ENCODE data around the gene PAXIP1.
A peak's percentile ranks its signal among the peaks of the same experiment; 100 is the strongest.

Gene PAXIP1

DNA sequence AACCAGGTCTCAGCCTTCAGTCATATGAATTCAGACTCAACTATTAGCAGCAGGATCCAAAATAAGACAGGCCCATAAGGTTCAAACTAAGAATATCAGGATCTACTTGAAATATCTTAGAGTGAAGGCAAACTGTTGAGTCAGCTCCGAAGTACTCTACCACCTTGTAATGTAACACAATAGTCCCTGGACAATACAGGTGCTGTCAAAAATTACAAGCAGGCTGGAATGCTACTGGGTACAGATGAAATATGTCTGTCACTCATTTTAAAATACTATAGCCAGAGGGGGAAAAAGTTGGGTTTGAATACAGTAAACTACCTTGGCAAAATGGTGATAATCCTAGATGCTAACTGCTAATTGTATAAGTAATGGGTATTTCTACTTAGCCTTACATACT is 6.8 kb downstream of the PAXIP1 start:
- DNase-seq (ENCODE audit: extremely low read depth in 1 of 2, low read depth in 1 of 2) = no peak

DNA sequence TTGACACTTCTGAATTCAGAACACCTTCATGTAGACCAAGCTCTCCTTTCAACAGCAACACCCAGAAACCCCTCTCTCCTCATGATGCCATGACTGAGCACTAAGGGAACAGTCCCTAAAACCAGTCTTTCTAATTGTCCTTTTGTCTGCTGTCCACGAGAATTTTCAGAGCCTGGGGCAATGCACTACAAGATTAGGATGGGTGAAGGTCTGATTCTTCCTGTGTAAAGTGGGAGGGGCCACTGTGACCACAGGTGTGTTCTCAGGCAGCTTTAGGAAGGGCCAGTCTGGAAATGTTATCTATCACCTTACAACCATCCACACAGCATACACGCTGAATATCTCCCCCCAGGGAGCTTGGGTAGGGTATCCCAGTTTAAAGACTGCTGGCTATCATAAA is 7.9 kb downstream of the PAXIP1 start:
- DNase-seq (ENCODE audit: extremely low read depth in 1 of 2, low read depth in 1 of 2) = no peak

DNA sequence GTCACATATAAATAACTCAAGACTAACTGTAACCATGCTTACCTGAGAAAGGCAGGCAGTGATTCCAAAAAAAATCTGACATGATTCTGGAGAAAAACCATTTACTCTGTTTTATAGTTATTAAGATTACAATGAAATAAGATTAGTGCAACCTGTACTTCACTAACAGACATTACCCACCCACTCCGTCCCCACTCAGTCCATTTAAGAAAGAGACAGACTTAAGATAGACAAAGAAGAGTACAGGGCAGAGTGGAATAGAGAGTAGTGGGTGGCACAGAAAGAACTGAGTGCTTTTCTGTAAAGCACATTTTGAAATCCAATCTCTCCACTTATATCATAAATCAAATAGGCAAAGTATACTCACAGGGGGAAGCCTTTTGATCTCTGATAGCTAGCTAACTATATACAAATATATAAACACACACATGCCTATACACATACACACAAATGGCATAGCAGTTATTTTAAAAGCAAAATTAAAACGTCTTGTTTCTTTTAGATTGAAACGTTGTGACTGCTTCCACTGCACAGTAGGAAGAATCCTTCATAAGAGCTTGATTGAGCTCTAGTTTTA is 11.9 kb downstream of the PAXIP1 start:
- DNase-seq (ENCODE audit: extremely low read depth in 1 of 2, low read depth in 1 of 2) = no peak

DNA sequence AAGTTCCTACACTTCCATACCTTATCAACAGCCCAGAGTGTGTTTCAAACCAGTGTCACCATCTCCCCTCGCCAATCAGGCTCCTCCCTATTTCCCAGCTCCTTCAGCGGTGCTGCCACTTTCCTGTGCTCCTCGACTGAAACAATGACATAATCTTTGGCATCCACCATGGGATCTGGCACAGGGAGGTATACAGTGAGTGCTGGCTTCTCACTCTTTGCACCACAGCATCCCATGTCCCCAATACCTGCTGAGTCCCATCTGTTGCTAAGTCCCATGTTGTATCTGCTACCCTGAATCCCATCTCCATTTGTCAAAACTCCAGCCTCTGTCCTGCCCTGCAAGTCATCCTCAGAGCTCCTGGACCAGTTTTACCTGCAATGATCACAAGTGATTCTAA is 15.4 kb downstream of the PAXIP1 start:
- no peak for DNase-seq (ENCODE audit: extremely low read depth in 1 of 2, low read depth in 1 of 2)

DNA sequence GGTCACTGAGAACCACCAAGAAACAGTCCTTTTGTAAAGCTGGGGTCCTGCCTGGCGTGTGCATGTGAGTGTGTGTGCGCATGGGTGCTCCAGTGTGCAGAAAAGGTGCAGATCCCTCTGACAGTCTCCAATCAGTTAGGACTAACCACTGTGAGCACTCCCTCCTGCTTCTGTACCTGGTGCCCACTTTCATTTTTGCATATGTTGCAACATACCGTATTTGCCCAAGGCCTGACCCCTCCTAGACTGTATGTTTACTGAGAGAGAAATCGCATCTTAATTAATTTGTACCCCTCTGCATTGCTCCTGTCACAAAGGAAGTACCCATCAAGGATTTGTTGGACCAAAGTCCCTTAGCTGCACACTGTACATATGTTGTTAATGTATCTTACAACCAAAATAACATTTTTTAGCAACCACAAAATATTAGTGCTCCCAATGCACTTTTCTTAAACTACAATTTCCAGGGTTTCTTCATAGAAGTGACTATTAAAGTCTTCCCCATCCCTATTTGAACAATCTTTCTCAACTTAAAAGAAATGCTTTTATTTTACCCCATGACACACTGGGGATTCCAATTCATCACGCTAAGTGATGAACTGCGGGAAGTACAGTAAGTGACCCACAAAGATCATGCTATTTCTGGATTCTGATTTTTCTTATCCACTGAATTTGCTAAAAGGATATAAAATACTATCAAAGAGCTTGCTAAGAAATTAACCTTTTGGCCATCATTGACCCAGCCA is 16.6 kb downstream of the PAXIP1 start:
- DNase-seq (ENCODE audit: extremely low read depth in 1 of 2, low read depth in 1 of 2) = no peak

DNA sequence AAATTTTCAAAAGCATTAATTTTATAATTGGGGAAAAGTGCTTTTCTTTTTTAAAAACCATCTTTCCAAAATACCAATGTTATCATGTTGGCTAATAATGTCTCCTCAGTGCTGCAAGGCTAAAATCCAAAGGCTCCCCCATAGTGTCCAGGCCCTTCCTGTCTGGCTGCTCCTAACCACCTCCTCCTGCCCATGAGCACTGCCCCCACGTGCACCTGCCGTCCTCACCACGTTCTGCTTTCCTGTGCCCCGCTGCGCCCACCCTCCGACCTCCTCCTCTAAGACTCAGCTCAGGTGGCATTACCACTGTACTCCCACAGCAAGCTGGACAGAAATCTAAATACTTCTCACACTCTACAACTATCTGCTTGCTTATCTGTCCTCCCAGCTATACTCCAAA is 17.7 kb downstream of the PAXIP1 start:
- DNase-seq (ENCODE audit: extremely low read depth in 1 of 2, low read depth in 1 of 2) = no peak

DNA sequence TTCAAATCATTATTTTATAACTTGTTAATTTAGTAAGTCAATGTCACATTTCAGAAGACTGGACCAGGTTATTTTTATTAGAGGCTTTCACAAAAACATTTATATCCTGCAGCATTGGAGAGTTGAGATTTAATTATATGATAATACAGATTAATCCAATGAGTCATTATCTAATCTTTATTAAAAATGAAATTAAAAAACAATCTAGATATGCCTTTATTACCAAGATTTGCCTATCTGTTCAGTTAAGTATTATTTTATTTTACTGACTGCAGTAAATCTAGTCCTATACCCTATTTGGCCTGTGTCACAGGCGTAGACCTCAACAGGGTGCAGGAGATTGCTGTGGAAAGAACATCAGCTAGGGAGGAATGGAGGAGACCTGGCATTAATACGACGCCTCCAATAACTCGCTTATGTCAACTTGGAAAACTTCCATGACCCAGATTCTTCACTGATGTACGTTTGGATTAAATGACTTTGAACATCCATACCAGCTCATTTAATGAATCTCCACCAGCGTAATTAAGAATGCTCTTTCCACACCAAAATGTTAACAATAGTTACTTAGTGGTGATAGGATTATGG is 18.2 kb downstream of the PAXIP1 start:
- no peak for DNase-seq (ENCODE audit: extremely low read depth in 1 of 2, low read depth in 1 of 2)

DNA sequence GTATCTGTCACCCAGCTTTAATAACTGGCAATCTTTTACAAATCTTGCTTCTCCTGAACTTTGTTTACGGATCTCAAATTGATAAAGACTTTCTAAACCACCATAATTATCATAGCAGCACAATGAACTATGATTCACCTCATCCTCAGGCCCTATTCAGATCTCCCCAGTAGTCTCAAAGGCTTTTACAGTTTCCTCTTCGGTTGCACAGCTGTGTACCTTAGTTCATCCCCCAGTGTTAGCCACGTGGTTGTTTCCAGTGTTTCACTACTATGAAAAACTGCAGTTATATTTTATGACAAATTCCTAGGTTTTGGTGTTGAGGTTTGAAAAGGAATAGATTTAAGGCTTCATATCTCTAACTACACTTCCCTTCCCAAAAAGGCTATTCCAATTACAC is 24.9 kb downstream of the PAXIP1 start:
- DNase-seq (ENCODE audit: extremely low read depth in 1 of 2, low read depth in 1 of 2) = no peak

DNA sequence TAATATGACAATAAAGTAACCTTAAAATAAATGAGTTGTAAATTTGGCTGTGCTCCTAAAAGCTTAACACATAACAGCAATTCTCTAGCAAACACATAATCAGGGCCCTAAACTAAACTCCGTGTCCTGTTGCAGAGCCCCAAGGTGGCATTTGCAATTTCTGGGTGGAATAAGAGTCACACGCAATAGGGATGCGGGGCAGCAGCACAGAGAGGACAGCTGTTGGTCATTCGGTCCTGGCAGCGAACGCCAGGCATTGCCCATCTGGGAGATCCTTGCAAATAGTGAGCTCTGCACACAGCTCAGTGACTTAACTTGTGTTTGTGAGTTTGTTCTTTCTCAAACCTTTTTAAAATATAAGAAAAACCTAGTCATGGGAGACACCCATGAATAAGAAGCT is 25.7 kb downstream of the PAXIP1 start:
- no peak for DNase-seq (ENCODE audit: extremely low read depth in 1 of 2, low read depth in 1 of 2)

DNA sequence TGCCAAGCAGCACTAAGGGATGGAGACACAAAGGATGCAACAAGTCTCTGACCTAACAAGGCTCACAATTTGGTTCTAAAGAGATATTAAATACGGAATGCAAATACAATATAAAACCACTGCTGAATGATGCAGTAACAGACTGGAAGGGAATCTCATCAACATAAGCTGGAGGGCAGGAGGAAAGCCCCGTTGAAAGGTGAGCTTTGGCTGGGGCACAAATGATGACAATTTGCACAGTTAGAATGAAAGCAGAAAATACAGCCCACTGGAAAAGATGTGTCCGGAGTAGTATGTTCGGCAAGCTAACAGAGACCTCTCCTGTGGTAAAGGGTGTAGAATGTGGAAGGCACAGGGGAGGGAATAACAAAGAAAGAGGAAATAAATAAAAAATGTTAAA is 26.1 kb downstream of the PAXIP1 start:
- no peak for DNase-seq (ENCODE audit: extremely low read depth in 1 of 2, low read depth in 1 of 2)

DNA sequence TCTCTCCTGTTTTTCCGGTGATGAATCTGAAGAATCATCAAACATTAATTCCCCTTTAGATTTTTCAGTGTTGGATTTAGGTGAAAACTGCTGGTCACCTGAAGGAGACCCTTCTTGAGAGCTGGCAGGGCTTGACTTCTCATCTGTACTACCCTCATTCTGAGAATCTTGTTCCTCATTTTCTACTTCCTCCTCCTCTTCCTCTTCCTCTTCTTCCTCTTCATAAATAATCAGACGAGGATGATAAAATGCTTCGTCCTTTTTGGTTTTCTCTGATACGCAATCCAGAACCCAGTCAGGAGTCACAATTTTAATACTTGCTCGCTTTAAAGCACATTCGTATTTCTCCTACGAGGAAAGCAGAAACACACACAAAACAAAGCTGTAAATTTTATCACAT is 26.9 kb downstream of the PAXIP1 start:
- DNase-seq (ENCODE audit: extremely low read depth in 1 of 2, low read depth in 1 of 2) = no peak

DNA sequence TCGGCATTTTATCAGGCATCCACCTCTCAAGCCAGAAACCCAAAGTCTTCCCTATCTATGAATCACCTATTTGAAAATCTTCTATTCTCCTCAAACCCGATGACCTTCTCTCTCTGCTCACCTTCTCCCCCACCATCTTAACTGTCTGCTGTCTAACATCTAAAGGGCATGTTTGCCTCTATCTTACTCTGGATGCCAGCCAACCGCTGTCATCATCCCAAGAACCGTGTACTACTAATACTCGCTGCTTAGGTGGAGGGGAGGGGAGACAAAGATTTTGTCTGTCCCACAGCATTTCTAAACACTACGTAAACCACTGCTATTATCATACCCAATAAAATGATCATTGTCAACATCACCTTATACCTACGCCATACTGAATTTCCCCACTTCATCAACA is 29.5 kb downstream of the PAXIP1 start:
- no peak for DNase-seq (ENCODE audit: extremely low read depth in 1 of 2, low read depth in 1 of 2)

DNA sequence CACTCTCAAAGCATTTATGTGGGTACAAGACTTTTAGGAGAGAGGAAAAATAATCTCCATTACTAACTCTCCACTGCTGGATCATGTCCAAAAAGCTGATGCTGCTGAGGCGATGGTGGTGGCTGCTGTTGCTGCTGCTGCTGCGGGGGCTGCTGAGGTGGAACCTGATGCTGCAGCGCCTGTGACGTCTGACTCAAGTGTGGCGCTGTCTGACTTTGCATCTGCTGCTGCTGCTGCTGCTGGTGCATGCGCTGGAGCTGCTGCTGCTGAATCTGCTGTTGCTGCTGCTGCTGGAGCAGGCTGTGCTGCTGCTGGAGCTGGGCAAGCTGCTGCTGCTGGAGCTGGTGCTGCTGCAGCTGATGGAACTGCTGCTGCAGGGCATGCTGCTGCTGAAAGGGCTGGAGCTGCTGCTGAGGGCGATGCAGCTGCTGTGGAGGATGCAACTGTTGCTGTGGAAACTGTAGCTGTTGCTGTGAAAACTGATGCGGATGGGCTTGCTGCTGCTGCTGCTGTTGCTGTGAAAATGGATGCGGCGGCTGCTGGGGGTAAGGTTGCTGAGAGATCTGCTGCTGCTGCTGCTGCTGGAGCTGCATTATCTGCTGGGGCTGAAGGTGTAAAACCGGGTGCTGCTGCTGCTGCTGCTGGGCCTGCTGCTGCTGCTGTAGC is 34.5 kb downstream of the PAXIP1 start:
- DNase-seq (ENCODE audit: extremely low read depth in 1 of 2, low read depth in 1 of 2) = no peak

DNA sequence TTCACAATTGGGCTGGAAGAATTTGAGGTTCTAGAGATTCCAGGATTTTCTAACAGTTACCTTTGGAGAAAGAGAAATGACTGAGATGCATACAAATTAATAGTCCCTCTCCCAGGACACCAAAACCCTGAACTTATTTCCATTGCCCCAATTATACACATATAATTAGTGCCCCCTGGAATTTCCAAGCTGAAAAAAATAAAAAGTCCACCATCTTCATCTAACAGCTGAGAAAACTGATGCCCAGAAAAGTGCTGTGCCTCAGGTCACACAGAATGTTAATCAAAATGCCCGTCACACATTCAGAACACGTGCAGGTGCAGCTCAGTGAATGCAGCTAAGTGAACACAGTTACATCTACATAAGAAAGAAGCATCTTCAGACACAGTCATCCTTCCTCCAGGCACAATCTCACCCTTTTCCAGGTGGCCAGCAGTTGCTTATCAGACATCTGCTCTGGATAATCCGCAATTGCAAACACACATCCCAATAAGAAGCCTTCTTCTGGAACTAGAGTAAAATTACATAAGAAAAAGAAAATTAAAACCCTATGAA is 35.4 kb downstream of the PAXIP1 start:
- DNase-seq (ENCODE audit: extremely low read depth in 1 of 2, low read depth in 1 of 2) = no peak

DNA sequence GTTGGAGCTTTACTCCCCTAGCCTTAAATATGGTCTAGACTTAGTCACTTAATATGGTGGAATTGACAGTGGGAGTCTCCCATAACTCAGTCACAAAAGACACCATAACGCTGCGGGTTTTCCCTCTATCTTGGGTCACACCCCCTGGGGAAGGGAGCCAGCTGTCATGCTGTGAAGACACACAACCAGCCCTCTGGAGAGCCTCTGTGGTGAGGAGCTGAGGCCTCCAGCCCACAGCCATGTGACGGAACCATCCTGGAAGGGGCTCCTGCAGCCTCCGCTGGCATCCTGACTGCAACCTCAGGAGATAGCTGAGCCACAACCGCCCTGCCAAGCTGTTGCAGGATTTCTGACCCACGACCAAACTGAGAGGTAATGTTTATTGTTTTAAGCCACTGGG is 37.9 kb downstream of the PAXIP1 start:
- DNase-seq (ENCODE audit: extremely low read depth in 1 of 2, low read depth in 1 of 2) = no peak

DNA sequence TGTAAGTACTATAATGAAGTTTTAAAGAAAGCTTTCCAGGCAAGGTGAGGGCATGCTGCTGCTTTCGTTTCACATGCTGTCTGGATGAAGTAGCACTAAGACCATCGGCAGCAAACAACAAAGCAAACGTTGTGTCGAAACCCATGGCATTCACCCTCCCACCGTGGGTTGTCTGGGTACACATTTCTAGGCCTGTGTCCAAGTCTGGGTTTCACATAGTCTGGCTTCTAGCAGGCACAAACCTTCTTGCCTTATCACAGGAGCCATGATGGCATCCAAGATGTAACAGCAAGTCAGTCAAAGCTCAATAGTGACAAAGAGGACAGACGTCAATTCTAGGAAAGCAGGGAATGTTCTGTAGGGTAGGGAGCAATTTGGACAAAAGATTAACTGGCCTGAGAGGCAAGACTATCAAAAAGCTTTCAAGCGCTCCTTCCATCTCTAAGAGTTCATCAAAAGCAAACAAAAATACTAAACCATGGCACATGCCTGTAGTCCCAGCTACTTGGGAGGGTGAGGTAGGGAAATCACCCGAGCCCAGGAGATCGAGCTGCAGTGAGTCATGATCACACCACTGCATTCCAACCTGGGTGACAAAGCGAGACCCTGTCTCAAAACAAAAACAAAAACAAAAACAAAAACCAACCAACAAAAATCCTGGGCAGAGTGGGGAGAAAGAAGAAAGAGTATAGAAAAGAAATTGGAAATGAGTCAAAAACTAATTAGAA is 42.7 kb downstream of the PAXIP1 start:
- no peak for DNase-seq (ENCODE audit: extremely low read depth in 1 of 2, low read depth in 1 of 2)

DNA sequence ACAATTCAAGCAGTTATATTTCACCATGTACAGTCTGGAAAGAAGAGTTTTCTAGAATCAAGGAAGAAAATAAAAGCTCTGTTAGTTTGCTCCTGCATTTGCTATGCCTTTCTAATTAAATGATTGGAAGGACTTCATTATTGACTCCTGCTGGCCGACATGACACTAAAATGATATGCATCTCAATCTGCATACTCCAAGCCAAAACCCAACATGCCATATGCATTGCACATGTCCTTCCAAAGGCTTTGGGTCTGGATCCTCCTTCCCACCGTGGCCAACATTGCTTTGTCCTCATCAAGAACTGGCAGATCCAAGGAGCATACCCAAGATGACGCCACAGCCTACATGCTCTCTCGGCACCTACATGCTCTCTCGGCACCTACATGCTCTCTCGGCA is 46.5 kb downstream of the PAXIP1 start:
- no peak for DNase-seq (ENCODE audit: extremely low read depth in 1 of 2, low read depth in 1 of 2)

DNA sequence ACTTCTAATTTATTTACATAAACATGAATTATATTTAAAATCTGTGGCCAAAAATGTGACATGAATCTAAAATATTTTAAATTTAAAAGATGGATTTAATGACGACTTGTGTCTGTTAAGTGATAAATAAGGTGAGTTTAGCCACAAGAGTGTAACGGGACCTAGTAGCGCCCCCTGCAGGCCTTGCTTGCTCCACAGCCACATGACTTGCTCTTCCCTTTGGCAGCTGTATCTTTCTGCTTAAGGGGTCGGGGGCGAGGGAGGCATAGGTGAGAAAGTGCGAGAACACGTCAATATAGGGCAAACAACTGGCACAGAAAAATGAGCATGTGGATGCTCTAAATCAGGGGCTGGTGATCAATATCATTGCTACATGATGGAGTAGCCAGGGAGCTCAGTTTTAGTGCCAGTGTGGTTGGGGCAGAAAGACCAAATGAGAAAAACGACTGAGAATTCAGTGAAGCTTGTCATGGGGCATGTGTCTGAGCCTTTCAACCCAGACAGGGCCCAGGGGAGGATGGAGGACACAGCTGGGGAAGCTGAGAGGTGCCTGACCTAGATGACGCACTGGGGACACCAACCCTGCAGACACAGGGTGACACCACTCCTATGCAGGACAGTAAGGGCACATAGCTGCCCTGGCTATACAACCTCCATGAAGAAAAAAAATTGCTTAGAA is 49.8 kb downstream of the PAXIP1 start:
- peak; percentile 33 to 62 for DNase-seq (ENCODE audit: extremely low read depth in 1 of 2, low read depth in 1 of 2)

DNA sequence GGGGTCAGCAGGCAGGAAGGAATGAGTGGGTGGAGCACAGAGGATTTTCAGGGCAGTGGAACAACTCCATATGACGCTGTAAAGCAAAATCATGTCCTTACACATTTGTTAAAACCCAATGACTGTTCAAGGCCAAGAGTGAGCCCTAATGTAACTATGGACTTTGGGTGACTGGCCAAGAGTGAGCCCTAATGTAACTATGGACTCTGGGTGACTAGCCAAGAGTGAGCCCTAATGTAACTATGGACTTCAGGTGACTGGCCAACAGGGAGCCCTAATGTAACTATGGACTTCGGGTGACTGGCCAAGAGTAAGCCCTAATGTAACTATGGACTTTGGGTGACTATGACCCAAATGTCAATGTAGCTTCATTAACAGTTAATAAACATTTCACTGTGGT is 52.0 kb downstream of the PAXIP1 start:
- DNase-seq (ENCODE audit: extremely low read depth in 1 of 2, low read depth in 1 of 2) = no peak

DNA sequence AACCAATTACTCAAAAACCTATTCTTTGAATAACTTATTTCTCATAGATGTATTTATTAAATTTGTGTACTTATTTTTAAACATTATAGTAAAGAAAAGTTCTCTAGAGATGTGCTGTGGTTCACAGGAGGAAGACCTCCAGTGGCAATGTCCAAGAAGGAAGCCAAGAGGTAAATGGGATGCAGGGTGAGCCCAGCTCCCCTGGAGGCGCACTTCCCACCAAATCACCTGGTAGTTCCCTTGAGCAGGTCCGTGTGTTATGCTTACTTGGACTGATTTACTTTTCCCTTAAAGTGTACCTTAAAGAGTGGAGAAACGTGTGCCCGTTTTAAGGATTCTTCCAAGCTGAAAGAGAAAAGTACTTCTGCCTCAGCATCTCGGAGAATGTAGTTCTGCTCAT is 55.3 kb downstream of the PAXIP1 start:
- no peak for DNase-seq (ENCODE audit: extremely low read depth in 1 of 2, low read depth in 1 of 2)

DNA sequence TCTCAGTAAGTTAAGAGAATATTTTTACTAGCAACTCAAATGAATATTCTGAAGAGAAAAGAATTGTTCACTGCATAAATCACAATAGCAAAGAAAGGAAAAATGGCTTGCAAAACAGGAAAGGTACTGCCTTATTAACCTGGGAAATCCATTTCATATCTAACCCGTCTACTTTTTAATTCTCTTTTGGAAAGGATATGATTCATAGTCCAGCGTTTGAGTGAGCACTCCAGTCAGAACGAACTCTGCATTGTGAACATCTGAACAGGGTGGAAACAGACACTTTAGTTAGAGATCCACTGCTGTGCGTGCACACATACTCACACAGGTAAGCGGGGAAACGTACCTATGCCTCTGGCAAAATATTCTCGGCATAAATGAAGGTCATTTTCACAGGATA is 56.8 kb downstream of the PAXIP1 start:
- DNase-seq (ENCODE audit: extremely low read depth in 1 of 2, low read depth in 1 of 2) = no peak

Measured in activated CD8-positive, alpha-beta memory T cell treated with anti-CD3 and anti-CD28 coated beads for 1 hour (primary cell).